Activated CD8-positive, alpha-beta memory T cell treated with anti-CD3 and anti-CD28 coated beads, Interleukin-2, amount 50 U/mL, for 1 hour (primary cell): ENCODE measurements around the gene LDHAL6B.
"Not testable (repeated sequence)": the region's sequence is repeated elsewhere in the genome, so short reads cannot be mapped to it uniquely, and the experiment has no call there.

Source experiments
- DNase-seq: peaks from one replicate; pipeline ENCODE4 v3.0.0-alpha.2; 2020; ENCODE audit errors: extremely low read depth

The LDHAL6B gene

GRCh38 chr15:59206623-59207183 lies at the start of gene LDHAL6B:
Gene LDHAL6B, plus strand, starts transcription at chr15:59206843. Its CDS starts 98 bp downstream, at chr15:59206941.
- DNase-seq: no peak

- DNase-seq: no peak
Measured at GRCh38 chr15:59157396-59157795, 49.2 kb upstream of the LDHAL6B start.

GRCh38 chr15:59157840-59158700 lies 48.6 kb upstream of the LDHAL6B start:
- DNase-seq: no peak

GRCh38 chr15:59158701-59159034 lies 48.0 kb upstream of the LDHAL6B start:
- DNase-seq: no peak

GRCh38 chr15:59159210-59159609 lies 47.4 kb upstream of the LDHAL6B start:
- DNase-seq: no peak

GRCh38 chr15:59160880-59161593 lies 45.6 kb upstream of the LDHAL6B start:
- no peak for DNase-seq

- not testable (repeated sequence) for DNase-seq
Measured at GRCh38 chr15:59162080-59162479, 44.6 kb upstream of the LDHAL6B start.

GRCh38 chr15:59165726-59166125 lies 40.9 kb upstream of the LDHAL6B start:
- no peak for DNase-seq

- DNase-seq: no peak
Measured at GRCh38 chr15:59166166-59166565, 40.5 kb upstream of the LDHAL6B start.

- no peak for DNase-seq
Measured at GRCh38 chr15:59166601-59167265, 39.9 kb upstream of the LDHAL6B start.

- DNase-seq: no peak
Measured at GRCh38 chr15:59168536-59168935, 38.1 kb upstream of the LDHAL6B start.

GRCh38 chr15:59169251-59169708 lies 37.4 kb upstream of the LDHAL6B start:
- DNase-seq: no peak

- DNase-seq: no peak
Measured at GRCh38 chr15:59170295-59171066, 36.2 kb upstream of the LDHAL6B start.

GRCh38 chr15:59171067-59171397 lies 35.6 kb upstream of the LDHAL6B start:
- no peak for DNase-seq

- DNase-seq: no peak
Measured at GRCh38 chr15:59172289-59172901, 34.2 kb upstream of the LDHAL6B start.

GRCh38 chr15:59173194-59173593 lies 33.4 kb upstream of the LDHAL6B start:
- DNase-seq: no peak

GRCh38 chr15:59174151-59174834 lies 32.4 kb upstream of the LDHAL6B start:
- no peak for DNase-seq

- no peak for DNase-seq
Measured at GRCh38 chr15:59174835-59175831, 31.5 kb upstream of the LDHAL6B start.

- no peak for DNase-seq
Measured at GRCh38 chr15:59176653-59177316, 29.9 kb upstream of the LDHAL6B start.
